ENCODE data around the gene PACSIN1. TPM values are rescaled to one million over a fixed set of nuclear protein-coding genes. Genes with fewer than 3 reads are reported as not detected.

PACSIN1 gene
- total and polyA plus RNA-seq, 10 of the 15 experiments (the other 5 are each of a cell fraction or from before 2014, with no cell fraction given): 0.50 to 9.4 (median 2.8) TPM

- Histone ChIP-seq H3K4me2 (ENCODE audit: control insufficient read depth, insufficient read depth) (no peak overlapping the region), H3K9me3 (replicated peaks; ENCODE audit: control insufficient read depth, insufficient read depth, low read length) (no peaks in the 10 kb centered on the region; the same call in 2 of the 3 replicates), H3K27me3 (replicated peaks in 1 of 2; ENCODE audit: control insufficient read depth in 2 of 2, insufficient read depth in 2 of 2, low read length in 1 of 2) (no peaks in the 10 kb centered on the region; a peak in 1 of 4 replicates), H3K27ac (ENCODE audit: control insufficient read depth, insufficient read depth) (no peak overlapping the region), H4K20me1 (ENCODE audit: control insufficient read depth, insufficient read depth) (no peaks in the 10 kb centered on the region), H3K79me2 (ENCODE audit: control insufficient read depth, insufficient read depth, low read length) (no peaks in the 10 kb centered on the region), H3K36me3 (ENCODE audit: control insufficient read depth in 2 of 2, insufficient read depth in 2 of 2, low read length in 1 of 2) (no peaks in the 10 kb centered on the region), H2AFZ (ENCODE audit: control insufficient read depth, low read depth, low read length) (no peak overlapping the region), H3K4me3 (no peak overlapping the region), H3K4me1 (ENCODE audit: control insufficient read depth, insufficient read depth, low read length) (no peaks in the 10 kb centered on the region), H3K9ac (ENCODE audit: control insufficient read depth, insufficient read depth, low read length) (no peak overlapping the region)
- TF ChIP-seq EGR1 (IDR thresholded peaks at IDR 0.05; ENCODE audit: borderline replicate concordance in 1 of 2, low read depth in 2 of 2, low read length in 2 of 2) (no peak), ZNF687 (IDR thresholded peaks at IDR 0.05) (no peak), RBBP5 (conservative IDR thresholded peaks at IDR 0.05) (no peak), TCF12 (IDR thresholded peaks at IDR 0.05; ENCODE audit: low read depth, low read length) (no peak)
- intact Hi-C loops (cut with micrococcal nuclease; ENCODE audit: unreplicated experiment): no loop called here
- no TSS peak for BruUV-seq (replicated peaks)
- ChIA-PET SMC1A (ENCODE audit: uncharacterized antibody, unreplicated experiment) (no interaction called here), POLR2A (no interaction called here), CTCF (interaction anchor here (1.5 kb wide), 1 partner anchor 10 kb away, joined by 4 read pairs; the partner anchor contains the start of gene RPS10), RAD21 (ENCODE audit: unreplicated experiment) (no interaction called here)
- FAIRE-seq: no peak
- no peak for DNase-seq (ENCODE audit: low read depth, low spot score)
- ATAC-seq: no peak
- WGBS (ENCODE audit: insufficient coverage, insufficient replicate concordance, low lambda C conversion rate, missing lambda C conversion rate): 45% methylated on average over 5 of the region's 5 CpGs
- in situ Hi-C loops (cut with MboI): no loop called here
These were observed 30.0 kb upstream of the PACSIN1 start for GRCh38 chr6:34435916-34436315.

Measured in GM12878 (cell line).